Measurements from ENCODE around the gene PLOD1. TPM values are rescaled to one million over a fixed set of nuclear protein-coding genes. Genes with fewer than 3 reads are reported as not detected.

Gene PLOD1
- polyA plus RNA-seq, 2 of the 4 experiments (the other 2 are of a cell fraction) = 53.8 to 83.9 TPM

GRCh38 chr1:12009318-12009947 lies 74.9 kb downstream of the PLOD1 start:
- 95% methylated on average over 8 of the region's 9 CpGs for WGBS (ENCODE audit: missing lambda C conversion rate)
- Histone ChIP-seq H3K9me3 (no peaks in the 10 kb centered on the region), H3K4me3 (no peak overlapping the region), H3K27ac (no peak overlapping the region), H3K4me2 (no peak overlapping the region), H3K4me1 (no peaks in the 10 kb centered on the region)
- TF ChIP-seq SREBF2 (IDR thresholded peaks at IDR 0.05) (no peak), NPAS2 (CRISPR knock-in tag; IDR thresholded peaks at IDR 0.05; ENCODE audit: borderline replicate concordance) (no peak), FOXS1 (CRISPR knock-in tag; IDR thresholded peaks at IDR 0.05) (no peak), NR3C1 (IDR thresholded peaks at IDR 0.05) (no peak), MYC (IDR thresholded peaks at IDR 0.05; ENCODE audit: borderline replicate concordance, low read length) (no peak), EP300 (IDR thresholded peaks at IDR 0.05) (no peak), RNF2 (IDR thresholded peaks at IDR 0.05; ENCODE audit: borderline replicate concordance, low read depth) (no peak), SMC3 (IDR thresholded peaks at IDR 0.05) (no peak), MAX (IDR thresholded peaks at IDR 0.05) (no peak), CTCF (IDR thresholded peaks at IDR 0.05) (no peak), NFE2L2 (conservative IDR thresholded peaks at IDR 0.05; ENCODE audit: low read length) (no peak)
- CTCF ChIA-PET = interaction anchor here (0.6 to 1.2 kb wide), 3 partner anchors 9 to 608 kb away, joined by 3 read pairs; partner anchors contain the start of gene DHRS3
- POLR2A ChIA-PET = interaction anchor here (2.1 kb wide), 1 partner anchor 10 kb away, joined by 8 read pairs; the partner anchor contains the start of gene MIIP
- no peak for FAIRE-seq
- ATAC-seq = no peak; a peak in 1 of 6 replicates
- DNase-seq (ENCODE audit: low read depth in 1 of 2, low spot score in 1 of 2) = no peak

GRCh38 chr1:12010746-12011570 lies 76.4 kb downstream of the PLOD1 start:
- DNase-seq (ENCODE audit: low read depth in 1 of 2, low spot score in 1 of 2) (no peak), ATAC-seq (no peak), FAIRE-seq (no peak)
- no peak overlapping the region for H3K4me2 ChIP-seq
- POLR2A ChIA-PET = interaction anchor here (2.1 kb wide), 1 partner anchor 8 kb away, joined by 8 read pairs; the partner anchor contains the start of gene MIIP
- CTCF ChIA-PET = interaction anchor here (0.5 to 1.2 kb wide), 2 partner anchors 25 to 594 kb away, joined by 3 to 4 read pairs; no protein-coding TSS in a partner anchor
- TF ChIP-seq KDM5A (IDR thresholded peaks at IDR 0.05) = no peak
- no peak for TF ChIP-seq NPAS2 (CRISPR knock-in tag; IDR thresholded peaks at IDR 0.05; ENCODE audit: borderline replicate concordance)
- H3K9me3 ChIP-seq = no peaks in the 10 kb centered on the region
- no peak overlapping the region for H3K27ac ChIP-seq
- 83% methylated on average over 6 of the region's 16 CpGs for WGBS (ENCODE audit: missing lambda C conversion rate)
- no peaks in the 10 kb centered on the region for H3K4me1 ChIP-seq
- no peak overlapping the region for H3K4me3 ChIP-seq

- TF ChIP-seq GATA3 (IDR thresholded peaks at IDR 0.05; ENCODE audit: borderline replicate concordance) = no peak
- no peak for TF ChIP-seq KDM5A (IDR thresholded peaks at IDR 0.05)
- TF ChIP-seq POLR2AphosphoS2 (conservative IDR thresholded peaks at IDR 0.05; ENCODE audit: low read length) = no peak
- TF ChIP-seq POLR2A (IDR thresholded peaks at IDR 0.05; ENCODE audit: low read length) = no peak
- no peak for TF ChIP-seq HES2 (IDR thresholded peaks at IDR 0.05)
- no peak for TF ChIP-seq EP300 (IDR thresholded peaks at IDR 0.05)
- ATAC-seq (no peak), FAIRE-seq (no peak), DNase-seq (ENCODE audit: low read depth in 1 of 2, low spot score in 1 of 2) (no peak)
- H3K4me3 ChIP-seq = no peak overlapping the region
- H3K27ac ChIP-seq = no peak overlapping the region
- H3K4me2 ChIP-seq = no peak overlapping the region
- H3K4me1 ChIP-seq = no peaks in the 10 kb centered on the region
- H3K9me3 ChIP-seq = no peaks in the 10 kb centered on the region
- 100% methylated on average over 1 of the region's 4 CpGs for WGBS (ENCODE audit: missing lambda C conversion rate)
- CTCF ChIA-PET = no interaction called here
- POLR2A ChIA-PET = no interaction called here
Measured at GRCh38 chr1:12011998-12012397, 77.5 kb downstream of the PLOD1 start.

All from A549 (cell line).